Endothelial cell of umbilical vein (primary cell): Measurements from ENCODE around the gene FHOD1. TPM values are rescaled to one million over a fixed set of nuclear protein-coding genes. Genes with fewer than 3 reads are reported as not detected.

ENCODE experiments used
- BruUV-seq: library from RNA; stranded (reverse); fragments of 400-500 nt; replicated peaks from 2 replicates; lab custom pipeline; 2021; lab: Mats Ljungman, UMichigan
- CTCF ChIA-PET: fragments of 300-600, 350-600 bp; sonication (Branson Sonifier 250); formaldehyde crosslinking; loops from one replicate; lab custom pipeline; 2021; ENCODE audit warnings: antibody characterized with exemption, inconsistent platforms; lab: Charles Lee
- POLR2A ChIA-PET: fragments of 300-600, 350-600 bp; sonication (Branson Sonifier 250); formaldehyde crosslinking; loops from one replicate; lab custom pipeline; 2021; ENCODE audit warnings: antibody characterized with exemption, inconsistent platforms; lab: Charles Lee
- DNase-seq: peaks from one replicate; pipeline ENCODE4 v3.0.0-alpha.2; 2011; ENCODE audit warnings: low read depth, low spot score
- FAIRE-seq: peaks from 2 replicates; lab custom pipeline; 2011; peaks lifted over from hg19 to GRCh38; lab: Jason Lieb, UNC
- H2AFZ ChIP-seq: 2 replicates; pipeline ENCODE4 v1.6.0; 2012; ENCODE audit warnings: low read depth, low read length, control low read depth, inconsistent platforms
- H3K27ac ChIP-seq: 2 replicates; pipeline ENCODE4 v1.5.1; 2011; ENCODE audit warnings: low read depth, mild to moderate bottlenecking, control low read depth, low read length, moderate library complexity; ENCODE audit not compliant: insufficient read depth
- H3K27me3 ChIP-seq, 2 experiments: 2 replicates each; pipeline versions ENCODE4 v1.6.0 to v1.6.1; 2011; ENCODE audit warnings: low read length in 2 of 2, mixed read lengths in 1 of 2; ENCODE audit not compliant: control insufficient read depth in 2 of 2, insufficient read depth in 2 of 2
- H3K36me3 ChIP-seq, 2 experiments: 2 replicates in 1 of 2; 3 replicates in 1 of 2; pipeline ENCODE4 v1.5.1; 2011; ENCODE audit warnings: low read length in 2 of 2, mild to moderate bottlenecking in 1 of 2, moderate library complexity in 1 of 2; ENCODE audit not compliant: control insufficient read depth in 2 of 2, insufficient read depth in 2 of 2; ENCODE audit errors: extremely low read depth in 1 of 2
- H3K4me1 ChIP-seq: 3 replicates; pipeline ENCODE4 v1.5.1; 2011; ENCODE audit warnings: mild to moderate bottlenecking, low read length; ENCODE audit not compliant: control insufficient read depth, insufficient read depth; ENCODE audit errors: extremely low read depth
- H3K4me2 ChIP-seq: 2 replicates; pipeline ENCODE4 v1.6.1; 2011; ENCODE audit warnings: low read length, control low read depth, mixed read lengths; ENCODE audit not compliant: insufficient read depth
- H3K4me3 ChIP-seq, 3 experiments: fragments of 200-600 bp in 1 of 3; sonication (generic), shearing (Covaris generic) in 1 of 3; replicated peaks in 1 of 3; 2 replicates each; pipeline ENCODE4 v1.5.1; 2011 to 2016; ENCODE audit warnings: control low read depth in 3 of 3, low read length in 3 of 3, mild to moderate bottlenecking in 2 of 3, inconsistent platforms in 1 of 3, low read depth in 1 of 3, moderate library complexity in 1 of 3; ENCODE audit not compliant: insufficient read depth in 1 of 3
- H3K79me2 ChIP-seq: 2 replicates; pipeline ENCODE4 v1.6.0; 2012; ENCODE audit warnings: low read length, inconsistent platforms; ENCODE audit not compliant: control insufficient read depth, insufficient read depth
- H3K9ac ChIP-seq: replicated peaks from 2 replicates; pipeline ENCODE3; 2011; ENCODE audit warnings: low read length, control low read depth; ENCODE audit not compliant: insufficient read depth; ENCODE audit errors: extremely low read depth
- H3K9me1 ChIP-seq: replicated peaks from 3 replicates; pipeline ENCODE4 v1.6.0; 2011; ENCODE audit warnings: mild to moderate bottlenecking, low read length; ENCODE audit not compliant: control insufficient read depth, insufficient read depth; ENCODE audit errors: extremely low read depth
- H3K9me3 ChIP-seq: replicated peaks from 2 replicates; pipeline ENCODE4 v1.5.1; 2012; ENCODE audit warnings: low read length, inconsistent platforms; ENCODE audit not compliant: control insufficient read depth, insufficient read depth
- H4K20me1 ChIP-seq: replicated peaks from 2 replicates; pipeline ENCODE3; 2011; ENCODE audit warnings: mild to moderate bottlenecking, low read length; ENCODE audit not compliant: control insufficient read depth, insufficient read depth; ENCODE audit errors: extremely low read depth
- EZH2 ChIP-seq: IDR thresholded peaks from 2 replicates; pipeline ENCODE4 v1.6.1; 2012; ENCODE audit warnings: borderline replicate concordance, low read depth, mild to moderate bottlenecking, moderate library complexity, low read length, inconsistent platforms; ENCODE audit not compliant: severe bottlenecking
- GATA2 ChIP-seq: IDR thresholded peaks from 2 replicates; pipeline ENCODE4 v1.7.0; 2011; ENCODE audit warnings: low read depth, mild to moderate bottlenecking, moderate library complexity, mixed read lengths, low read length; ENCODE audit not compliant: insufficient read length, insufficient read depth
- JUN ChIP-seq: IDR thresholded peaks from 2 replicates; pipeline ENCODE4 v1.6.1; 2011; ENCODE audit warnings: borderline replicate concordance, low read depth; ENCODE audit not compliant: insufficient read length, insufficient read depth
- MAX ChIP-seq: IDR thresholded peaks from 2 replicates; pipeline ENCODE4 v1.6.1; 2011; ENCODE audit not compliant: insufficient read depth, insufficient read length
- MYC ChIP-seq: IDR thresholded peaks from one replicate; pipeline ENCODE4 v1.6.1; 2011; ENCODE audit warnings: mild to moderate bottlenecking, low read depth, low read length
- POLR2A ChIP-seq: IDR thresholded peaks from 2 replicates; pipeline ENCODE4 v1.6.1; 2012; ENCODE audit warnings: low read depth, mild to moderate bottlenecking, control low read depth, low read length
- dilution Hi-C: fragments of 300-500 bp; cut with MboI; formaldehyde crosslinking; loops from one replicate; pipeline ENCODE4 v1.15.0; 2019; ENCODE audit warnings: low sequenced_read_pairs; ENCODE audit not compliant: extremely low pct_ligation_motif_present
- intact Hi-C: fragments of 100-400 bp; cut with micrococcal nuclease; formaldehyde crosslinking; loops from one replicate; pipeline ENCODE4 v1.10.0; 2022
- polyA plus RNA-seq, 4 experiments: library from polyadenylated mRNA; depleted of rRNA in 3 of 4; stranded (reverse) in 3 of 4; unstranded in 1 of 4; fragments of >200 nt; gene quantifications; 2 replicates each; pipeline versions ENCODE4 v1.2.1 to v1.2.3, GENCODE V29; 2011 to 2012; ENCODE audit warnings: missing spikeins in 1 of 4
- total RNA-seq: library from RNA; stranded (reverse); gene quantifications from 2 replicates; pipeline ENCODE4 v1.2.3, GENCODE V29; 2021

FHOD1 gene
- total and polyA plus RNA-seq, 2 donors (not counting 3 experiments of a cell fraction or from before 2014, with no cell fraction given), result 63.6 to 124 TPM

DNA sequence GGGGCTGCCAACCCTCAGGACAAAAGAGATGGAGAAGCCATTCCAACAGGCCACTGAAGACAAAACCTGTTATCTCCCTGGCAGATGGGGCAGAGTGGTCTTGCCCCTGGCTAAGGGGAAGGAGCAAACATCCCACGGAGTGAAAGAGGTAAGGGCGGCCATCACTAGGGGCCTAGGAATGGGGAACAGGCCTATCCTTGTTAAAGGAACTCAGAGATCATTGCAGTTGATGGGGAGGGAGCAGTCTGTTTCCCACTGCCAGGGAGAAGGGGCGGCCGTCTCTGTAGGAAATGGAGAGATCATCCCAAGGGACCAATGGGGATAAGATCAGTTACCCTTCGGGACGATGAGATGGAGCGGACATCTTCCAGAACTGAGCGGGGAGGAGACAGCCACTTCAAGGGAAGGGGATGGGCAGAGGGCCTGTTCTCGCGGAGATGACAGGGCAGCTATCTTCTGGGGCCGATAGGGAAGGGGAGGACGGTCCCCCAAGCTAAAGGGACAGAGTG is 20.9 kb downstream of the FHOD1 start:
- TSS peak; percentile 58 for BruUV-seq
- Histone ChIP-seq H3K4me1 (peaks cover 18% of the 10 kb centered on the region), H3K4me3 (peak overlapping the region in 2 of 3 experiments; percentile 78 to 86), H4K20me1 (no peaks in the 10 kb centered on the region), H3K27me3 (no peaks in the 10 kb centered on the region), H3K79me2 (peaks cover 11% of the 10 kb centered on the region), H3K9ac (peak overlapping the region; percentile 40), H3K27ac (no peak overlapping the region), H3K4me2 (peak overlapping the region; percentile 42), H3K9me1 (no peaks in the 10 kb centered on the region), H3K36me3 (peaks cover 10 to 32% of the 10 kb centered on the region in 2 experiments), H3K9me3 (no peaks in the 10 kb centered on the region), H2AFZ (peak overlapping the region; percentile 12)
- FAIRE-seq, result no peak
- no peak for DNase-seq
- dilution Hi-C loops, result no loop called here
- intact Hi-C loops, result loop anchor here (1.0 to 5.0 kb wide), 2 partner anchors 20 to 34 kb away; partner anchors contain the start of genes E2F4 and EXOC3L1
- ChIA-PET POLR2A (interaction anchor here (1.3 to 1.8 kb wide), 4 partner anchors 9 to 51 kb away, joined by 3 to 10 read pairs (median 8); partner anchors contain the start of gene FHOD1), CTCF (interaction anchor here (0.9 to 2.6 kb wide), 8 partner anchors 10 to 209 kb away, joined by 3 to 15 read pairs (median 5); partner anchors contain the start of gene FHOD1)
- TF ChIP-seq JUN (no peak), MAX (no peak), EZH2 (no peak), MYC (no peak), POLR2A (no peak), GATA2 (no peak)

DNA sequence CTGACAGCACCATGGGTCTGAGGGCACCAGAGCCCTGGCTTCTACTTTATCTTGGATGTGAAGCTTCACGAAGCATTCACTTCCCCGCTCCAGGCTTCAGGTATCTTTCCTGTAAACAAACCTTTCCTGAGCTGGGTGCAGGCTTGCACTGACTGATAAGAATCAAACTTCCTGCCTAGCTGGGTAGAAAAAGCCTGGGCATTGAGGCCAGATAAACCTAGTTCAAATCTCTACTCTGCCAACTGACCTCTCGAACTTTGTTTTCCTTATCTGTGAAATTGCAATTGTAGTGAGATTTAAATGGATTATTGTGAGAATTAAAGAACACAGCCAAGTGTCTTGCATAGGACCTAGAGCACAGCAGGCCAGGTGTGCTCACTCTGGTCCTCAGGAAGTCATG is 23.3 kb downstream of the FHOD1 start:
- TF ChIP-seq MAX (no peak), GATA2 (peak; percentile 61)
- POLR2A ChIA-PET, result no interaction called here
- CTCF ChIA-PET, result interaction anchor here (1.1 to 1.4 kb wide), 3 partner anchors 20 to 26 kb away, joined by 3 read pairs; no protein-coding TSS in a partner anchor
- peaks cover 0 to 9% of the 10 kb centered on the region in 2 experiments for H3K36me3 ChIP-seq
- H3K79me2 ChIP-seq, result peaks cover 11% of the 10 kb centered on the region
- FAIRE-seq, result peak; percentile 64
- H3K27me3 ChIP-seq, result no peaks in the 10 kb centered on the region
- no peak overlapping the region for H3K9ac ChIP-seq
- intact Hi-C loops (no loop called here), dilution Hi-C loops (no loop called here)
- no peak overlapping the region for H3K27ac ChIP-seq
- H3K9me1 ChIP-seq, result no peaks in the 10 kb centered on the region
- BruUV-seq, result no TSS peak
- no peak for DNase-seq
- peaks cover 18% of the 10 kb centered on the region for H3K4me1 ChIP-seq
- H2AFZ ChIP-seq, result no peak overlapping the region
- no peaks in the 10 kb centered on the region for H3K9me3 ChIP-seq
- no peak overlapping the region for H3K4me2 ChIP-seq
- H4K20me1 ChIP-seq, result no peaks in the 10 kb centered on the region
- no peak overlapping the region for H3K4me3 ChIP-seq
